HAP-1 (cell line): ENCODE measurements around the gene HIP1R.
"Not testable (repeated sequence)": the region's sequence is repeated elsewhere in the genome, so short reads cannot be mapped to it uniquely, and the experiment has no call there.

Experiments
- DNase-seq, 2 experiments: peaks; one replicate each; pipeline ENCODE4 v3.0.0-alpha.2; 2016 to 2020; ENCODE audit warnings: low spot score in 2 of 2
- H3K27me3 ChIP-seq: fragments of 250-450 bp; sonication (Bioruptor Pico); 2 replicates; pipeline ENCODE4 v1.5.1; 2020; ENCODE audit warnings: low read depth, mild to moderate bottlenecking, moderate library complexity
- H3K36me3 ChIP-seq: fragments of 250-450 bp; sonication (Bioruptor Pico); replicated peaks from 2 replicates; pipeline ENCODE4 v1.5.1; 2020; ENCODE audit warnings: mild to moderate bottlenecking
- H3K4me1 ChIP-seq: fragments of 250-450 bp; sonication (Bioruptor Pico); 2 replicates; pipeline ENCODE4 v1.5.1; 2020; ENCODE audit warnings: mild to moderate bottlenecking
- H3K4me3 ChIP-seq: fragments of 250-450 bp; sonication (Bioruptor Pico); 2 replicates; pipeline ENCODE4 v1.5.1; 2020; ENCODE audit warnings: mild to moderate bottlenecking, moderate library complexity
- H3K9me3 ChIP-seq: fragments of 250-450 bp; sonication (Bioruptor Pico); 2 replicates; pipeline ENCODE4 v1.5.1; 2020; ENCODE audit warnings: mild to moderate bottlenecking, moderate library complexity
- in situ Hi-C: fragments of 300-500 bp; cut with MboI; formaldehyde crosslinking; loops from 3 replicates; pipeline ENCODE4 v1.14.3; 2020; ENCODE audit warnings: low sequenced_read_pairs, inconsistent platforms, mixed read lengths

The HIP1R gene

GRCh38 chr12:122876281-122876680 is 41.0 kb downstream of the HIP1R start:
- H3K9me3 ChIP-seq, in situ Hi-C loops, H3K4me3 ChIP-seq, DNase-seq, H3K27me3 ChIP-seq, H3K36me3 ChIP-seq: not testable (repeated sequence)
- H3K4me1 ChIP-seq: peaks cover 67% of the 10 kb centered on the region

GRCh38 chr12:122876731-122877130 is 41.5 kb downstream of the HIP1R start:
- no peak for DNase-seq
- in situ Hi-C loops: no loop called here
- H3K9me3 ChIP-seq: no peaks in the 10 kb centered on the region
- H3K36me3 ChIP-seq: peaks cover 3% of the 10 kb centered on the region; the same call in 1 of the 2 replicates
- peaks cover 62% of the 10 kb centered on the region for H3K4me1 ChIP-seq
- H3K4me3 ChIP-seq: no peak overlapping the region
- no peaks in the 10 kb centered on the region for H3K27me3 ChIP-seq

- Histone ChIP-seq H3K9me3 (no peaks in the 10 kb centered on the region), H3K27me3 (no peaks in the 10 kb centered on the region), H3K4me1 (peaks cover 43% of the 10 kb centered on the region), H3K4me3 (no peak overlapping the region), H3K36me3 (peaks cover 3% of the 10 kb centered on the region; the same call in 1 of the 2 replicates)
- in situ Hi-C loops: no loop called here
- DNase-seq: no peak
These were observed 43.7 kb downstream of the HIP1R start for GRCh38 chr12:122878780-122879612.

GRCh38 chr12:122880155-122880667 is 45.0 kb downstream of the HIP1R start:
- no peaks in the 10 kb centered on the region for H3K27me3 ChIP-seq
- DNase-seq: no peak
- H3K4me1 ChIP-seq: peaks cover 33% of the 10 kb centered on the region
- no peaks in the 10 kb centered on the region for H3K9me3 ChIP-seq
- in situ Hi-C loops: no loop called here
- no peak overlapping the region for H3K4me3 ChIP-seq
- H3K36me3 ChIP-seq: peaks cover 3% of the 10 kb centered on the region; the same call in 1 of the 2 replicates

GRCh38 chr12:122880668-122881067 is 45.4 kb downstream of the HIP1R start:
- H3K27me3 ChIP-seq: no peaks in the 10 kb centered on the region
- no peak overlapping the region for H3K4me3 ChIP-seq
- peaks cover 3% of the 10 kb centered on the region; the same call in 1 of the 2 replicates for H3K36me3 ChIP-seq
- H3K4me1 ChIP-seq: peaks cover 29% of the 10 kb centered on the region
- peak in 1 of 2 experiments; percentile 64 for DNase-seq
- no peaks in the 10 kb centered on the region for H3K9me3 ChIP-seq
- in situ Hi-C loops: no loop called here

- in situ Hi-C loops: no loop called here
- peaks cover 3% of the 10 kb centered on the region; the same call in 1 of the 2 replicates for H3K36me3 ChIP-seq
- peaks cover 27% of the 10 kb centered on the region for H3K4me1 ChIP-seq
- no peaks in the 10 kb centered on the region for H3K27me3 ChIP-seq
- no peak for DNase-seq
- H3K4me3 ChIP-seq: no peak overlapping the region
- no peaks in the 10 kb centered on the region for H3K9me3 ChIP-seq
These were observed 47.8 kb downstream of the HIP1R start for GRCh38 chr12:122882908-122883558.

GRCh38 chr12:122884091-122884826 is 49.0 kb downstream of the HIP1R start:
- peaks cover 37% of the 10 kb centered on the region for H3K4me1 ChIP-seq
- H3K36me3 ChIP-seq: peaks cover 3% of the 10 kb centered on the region; the same call in 1 of the 2 replicates
- no peaks in the 10 kb centered on the region for H3K27me3 ChIP-seq
- in situ Hi-C loops: no loop called here
- H3K9me3 ChIP-seq: no peaks in the 10 kb centered on the region
- H3K4me3 ChIP-seq: no peak overlapping the region
- no peak for DNase-seq

- Histone ChIP-seq H3K27me3 (no peaks in the 10 kb centered on the region), H3K9me3 (no peaks in the 10 kb centered on the region), H3K36me3 (peaks cover 3% of the 10 kb centered on the region; the same call in 1 of the 2 replicates), H3K4me1 (peaks cover 43% of the 10 kb centered on the region), H3K4me3 (no peak overlapping the region)
- in situ Hi-C loops: no loop called here
- DNase-seq: no peak
These were observed 49.6 kb downstream of the HIP1R start for GRCh38 chr12:122884860-122885259.

GRCh38 chr12:122886161-122886560 is 50.9 kb downstream of the HIP1R start:
- Histone ChIP-seq H3K4me3 (no peak overlapping the region), H3K4me1 (peaks cover 48% of the 10 kb centered on the region), H3K36me3 (no peaks in the 10 kb centered on the region), H3K27me3 (no peaks in the 10 kb centered on the region), H3K9me3 (no peaks in the 10 kb centered on the region)
- no peak for DNase-seq
- in situ Hi-C loops: no loop called here

GRCh38 chr12:122886851-122887818 is 51.9 kb downstream of the HIP1R start:
- DNase-seq: no peak
- no peak overlapping the region for H3K4me3 ChIP-seq
- in situ Hi-C loops: no loop called here
- H3K9me3 ChIP-seq: no peaks in the 10 kb centered on the region
- H3K27me3 ChIP-seq: no peaks in the 10 kb centered on the region
- H3K4me1 ChIP-seq: peaks cover 53% of the 10 kb centered on the region
- H3K36me3 ChIP-seq: no peaks in the 10 kb centered on the region

GRCh38 chr12:122887819-122888212 is 52.6 kb downstream of the HIP1R start:
- no peaks in the 10 kb centered on the region for H3K27me3 ChIP-seq
- H3K4me1 ChIP-seq: peaks cover 54% of the 10 kb centered on the region
- no peak overlapping the region for H3K4me3 ChIP-seq
- H3K36me3 ChIP-seq: no peaks in the 10 kb centered on the region
- DNase-seq: no peak
- in situ Hi-C loops: no loop called here
- no peaks in the 10 kb centered on the region for H3K9me3 ChIP-seq

GRCh38 chr12:122888232-122888752 is 53.0 kb downstream of the HIP1R start:
- Histone ChIP-seq H3K9me3 (no peaks in the 10 kb centered on the region), H3K4me3 (no peak overlapping the region), H3K4me1 (peaks cover 59% of the 10 kb centered on the region), H3K36me3 (no peaks in the 10 kb centered on the region), H3K27me3 (no peaks in the 10 kb centered on the region)
- in situ Hi-C loops: no loop called here
- DNase-seq: peak; percentile 46 to 53
